GM21367 (cell line): ENCODE data around the gene YPEL3.
"Not testable (repeated sequence)": the region's sequence is repeated elsewhere in the genome, so short reads cannot be mapped to it uniquely, and the experiment has no call there.

Experiments
- ATAC-seq: cut with Tn5 transposase; IDR thresholded peaks from one replicate; pipeline ENCODE4 v1.9.1; 2021; ENCODE audit not compliant: unreplicated experiment

YPEL3 gene, protein sequence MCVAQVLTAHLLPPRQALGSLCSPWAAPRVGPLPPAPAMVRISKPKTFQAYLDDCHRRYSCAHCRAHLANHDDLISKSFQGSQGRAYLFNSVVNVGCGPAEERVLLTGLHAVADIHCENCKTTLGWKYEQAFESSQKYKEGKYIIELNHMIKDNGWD

DNA sequence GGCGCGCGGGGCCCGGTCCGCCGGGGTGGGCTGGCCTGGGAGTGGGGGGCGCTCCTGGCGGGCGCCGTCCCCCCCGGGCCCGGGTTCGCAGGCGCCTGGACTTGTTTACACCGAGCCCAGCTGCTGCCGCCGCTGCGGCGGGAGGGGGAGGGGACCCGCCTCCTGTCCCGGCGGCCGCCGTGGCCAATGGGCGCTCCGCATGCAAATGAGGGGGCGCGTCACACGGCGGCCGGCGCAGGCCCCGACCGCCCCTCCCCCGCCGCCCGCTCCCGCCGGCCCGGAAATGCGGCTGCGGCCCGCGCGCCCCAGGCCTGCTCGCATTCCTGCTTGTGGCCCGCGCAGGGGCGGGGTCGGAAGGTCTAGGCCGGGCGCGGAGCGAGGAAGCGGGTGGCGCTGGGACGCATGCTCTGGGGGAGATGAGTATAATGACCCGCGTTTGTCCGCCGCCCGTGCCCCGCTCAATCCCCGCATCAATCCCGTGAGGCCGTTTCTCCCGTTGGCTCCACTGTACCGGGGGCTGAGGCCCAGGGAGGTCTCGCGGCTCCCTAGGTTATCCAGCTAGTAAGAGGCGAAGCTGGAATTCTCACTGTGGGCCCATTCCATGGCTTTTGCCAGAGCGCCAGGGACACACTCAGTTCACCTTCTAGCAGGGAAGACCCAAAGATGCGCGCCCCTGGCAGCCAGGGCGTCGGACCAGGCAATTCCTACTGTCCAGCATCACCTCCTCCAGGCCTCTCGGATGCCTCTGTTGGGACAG is at the start of gene YPEL3:
TSS of gene YPEL3 (minus strand) at position 109 of the 757 bp plus-strand sequence. CDS start 731 bp downstream, outside the sequence.
- peak; percentile 36 for ATAC-seq

DNA sequence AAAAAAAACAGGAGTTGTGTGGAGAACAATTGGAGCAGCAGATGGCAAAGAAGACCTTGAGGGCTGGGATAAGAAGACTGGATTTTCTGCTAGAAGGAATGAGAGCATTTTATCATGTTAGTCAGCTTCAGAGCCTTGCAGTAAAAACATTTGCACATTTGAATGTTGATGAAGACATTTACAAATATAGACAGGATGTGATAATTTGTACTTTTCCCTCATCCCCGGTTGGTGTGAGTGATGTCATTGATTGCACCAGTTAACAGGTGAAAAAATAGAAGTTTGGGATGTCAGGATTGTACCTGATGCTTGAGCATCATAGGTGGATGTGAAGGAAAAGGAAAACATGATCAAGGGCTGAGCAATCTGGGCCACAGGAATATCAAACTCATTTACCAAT is 49.6 kb upstream of the YPEL3 start:
- ATAC-seq = no peak

DNA sequence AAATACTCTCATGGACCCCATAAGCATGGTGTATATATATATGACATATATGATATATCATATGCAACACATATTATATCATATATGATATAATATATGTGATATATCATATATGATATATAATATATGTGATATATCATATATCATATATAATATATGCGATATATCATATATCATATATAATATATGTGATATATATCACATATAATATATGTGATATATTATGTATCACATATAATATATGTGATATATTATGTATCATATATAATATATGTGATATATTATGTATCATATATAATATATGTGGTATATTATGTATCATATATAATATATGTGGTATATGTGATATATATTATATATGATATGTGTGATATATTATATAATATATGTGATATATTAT is 48.9 kb upstream of the YPEL3 start:
- ATAC-seq = no peak

DNA sequence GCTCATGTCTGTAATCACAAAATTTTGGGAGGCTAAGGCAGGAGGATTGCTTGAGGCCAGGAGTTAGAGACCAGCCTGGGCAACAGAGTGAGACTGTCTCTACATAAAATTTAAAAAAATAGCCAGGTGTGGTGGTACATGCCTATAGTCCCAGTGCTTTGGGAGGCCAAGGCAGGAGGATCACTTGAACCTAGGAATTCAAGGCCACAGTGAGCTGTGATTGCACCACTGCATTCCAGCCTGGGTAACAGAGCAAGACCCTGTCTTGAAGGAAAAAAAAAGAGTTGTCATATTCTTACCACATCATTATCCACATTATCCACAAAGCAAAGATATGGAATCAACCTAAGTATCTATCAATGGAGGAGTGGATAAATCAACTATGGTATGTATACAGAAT is 48.0 kb upstream of the YPEL3 start:
- ATAC-seq = no peak

DNA sequence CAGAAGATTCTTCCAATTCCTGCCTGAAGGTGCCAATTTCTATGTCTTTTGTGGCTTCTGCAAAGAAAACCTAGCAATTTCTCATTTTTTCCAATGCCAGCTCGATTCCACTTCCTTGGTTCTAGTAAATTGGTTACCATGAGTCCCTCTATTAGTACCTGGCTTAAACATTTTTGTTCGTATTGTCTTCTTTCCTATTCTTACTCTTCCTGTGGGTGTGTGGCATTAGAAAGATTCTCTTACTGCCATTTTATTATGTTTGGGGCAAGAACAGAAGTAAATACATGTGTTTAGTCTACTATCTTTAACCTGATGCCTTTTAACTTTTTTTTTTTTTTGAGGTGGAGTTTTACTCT is 47.3 kb upstream of the YPEL3 start:
- ATAC-seq = no peak

DNA sequence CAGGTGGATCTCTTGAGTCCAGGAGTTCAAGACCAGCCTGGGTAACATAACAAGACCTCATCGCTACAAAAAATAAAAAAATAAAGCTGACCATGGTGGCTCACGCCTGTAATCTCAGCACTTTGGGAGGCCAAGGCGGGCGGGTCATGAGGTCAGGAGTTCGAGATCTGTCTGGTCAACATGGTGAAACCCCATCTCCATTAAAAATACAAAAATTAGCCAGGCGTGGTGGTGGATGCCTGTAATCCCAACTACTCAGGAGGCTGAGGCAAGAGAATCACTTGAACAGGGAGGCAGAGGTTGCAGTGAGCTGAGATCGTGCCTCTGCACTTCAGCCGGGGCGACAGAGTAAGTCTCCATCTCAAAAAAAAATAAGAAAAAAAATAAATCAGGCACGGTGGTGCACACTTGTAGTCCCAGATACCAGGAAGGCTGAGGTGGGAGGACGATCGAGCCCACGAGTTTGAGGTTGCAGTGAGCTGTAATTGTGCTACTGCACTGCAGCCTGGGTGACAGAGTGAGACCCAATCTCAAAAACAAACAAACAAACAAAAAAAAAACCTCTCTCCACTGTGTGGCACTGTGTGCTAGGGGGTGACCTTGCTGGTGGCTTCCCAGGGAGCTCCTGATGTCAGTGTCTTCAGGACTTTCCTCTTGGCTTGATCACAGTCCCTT is 46.8 kb upstream of the YPEL3 start:
- ATAC-seq = no peak

DNA sequence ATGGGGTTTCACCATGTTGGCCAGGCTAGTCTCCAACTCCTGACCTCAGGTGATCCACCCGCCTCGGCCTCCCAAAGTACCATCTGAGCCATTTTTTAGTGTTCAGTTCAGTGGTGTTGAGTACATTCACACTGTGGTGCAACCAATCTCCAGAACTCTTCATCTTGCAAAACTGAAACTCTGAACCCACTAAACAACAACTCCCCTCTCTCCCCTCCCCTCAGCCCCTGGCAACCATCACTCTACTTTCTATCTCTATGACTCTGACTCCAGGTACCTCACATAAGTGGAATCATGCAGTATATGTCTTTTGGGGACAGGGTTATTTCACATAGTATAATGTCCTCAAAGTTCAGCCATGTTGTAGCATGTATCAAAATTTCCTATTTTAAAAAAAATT is 45.7 kb upstream of the YPEL3 start:
- no peak for ATAC-seq

DNA sequence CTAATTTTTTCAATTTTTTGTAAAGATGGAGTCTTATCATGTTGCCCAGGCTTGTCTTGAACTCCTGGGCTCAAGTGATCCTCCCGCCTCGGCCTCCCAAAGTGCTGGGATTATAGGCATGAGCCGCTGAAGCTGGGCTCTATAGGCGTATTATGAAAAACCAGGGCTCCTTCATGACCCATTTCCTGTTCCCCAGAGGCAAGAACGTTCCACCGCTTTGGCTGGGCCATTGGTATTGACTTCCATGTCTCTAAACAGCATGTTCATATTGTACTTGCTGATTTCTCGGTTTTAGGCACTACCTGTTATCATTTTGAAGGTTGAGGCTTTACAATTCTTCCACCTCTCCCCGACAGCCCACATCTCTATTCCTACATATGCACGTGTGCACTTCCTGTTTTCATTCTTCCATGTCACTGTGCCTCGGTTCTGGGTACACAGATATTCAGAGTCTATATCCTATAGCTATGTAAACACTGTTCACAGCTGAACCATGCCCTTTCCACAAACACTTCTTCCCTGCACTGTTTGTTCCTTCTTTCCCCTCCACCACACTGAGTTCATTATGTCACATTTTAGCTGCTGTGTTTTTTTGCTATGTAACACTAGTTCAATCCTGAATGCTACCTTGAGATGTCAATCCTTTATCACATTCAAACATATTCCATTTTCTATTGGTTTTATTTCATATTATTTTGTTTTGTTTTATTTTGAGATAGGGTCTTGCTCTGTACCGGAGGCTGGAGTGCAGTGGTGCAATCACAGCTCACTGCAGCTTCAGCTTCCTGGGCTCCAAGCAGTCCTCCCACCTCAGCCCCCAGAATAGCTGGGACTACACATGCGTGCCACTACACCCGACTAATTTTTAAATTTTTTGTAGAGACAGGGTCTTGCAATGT is 43.8 kb upstream of the YPEL3 start:
- ATAC-seq = no peak

DNA sequence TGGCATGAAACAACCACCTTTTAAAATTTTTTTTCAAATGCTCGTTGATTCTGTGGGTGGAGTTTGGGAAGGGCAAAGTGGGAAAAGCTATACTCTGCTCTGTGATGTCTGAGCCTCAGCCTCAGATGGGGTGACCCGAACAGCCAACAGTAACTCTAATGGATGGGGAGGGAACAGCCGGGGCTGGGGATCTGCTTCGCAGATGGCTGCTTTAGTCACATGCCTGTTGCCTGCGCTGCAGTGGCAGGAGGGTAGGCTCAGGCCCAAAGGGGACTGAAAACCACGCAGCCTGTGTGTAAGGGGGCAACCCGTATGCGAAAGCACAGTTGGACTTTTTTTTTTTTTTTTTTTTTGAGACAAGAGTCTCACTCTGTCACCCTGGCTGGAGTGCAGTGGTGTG is 41.9 kb upstream of the YPEL3 start:
- no peak for ATAC-seq

DNA sequence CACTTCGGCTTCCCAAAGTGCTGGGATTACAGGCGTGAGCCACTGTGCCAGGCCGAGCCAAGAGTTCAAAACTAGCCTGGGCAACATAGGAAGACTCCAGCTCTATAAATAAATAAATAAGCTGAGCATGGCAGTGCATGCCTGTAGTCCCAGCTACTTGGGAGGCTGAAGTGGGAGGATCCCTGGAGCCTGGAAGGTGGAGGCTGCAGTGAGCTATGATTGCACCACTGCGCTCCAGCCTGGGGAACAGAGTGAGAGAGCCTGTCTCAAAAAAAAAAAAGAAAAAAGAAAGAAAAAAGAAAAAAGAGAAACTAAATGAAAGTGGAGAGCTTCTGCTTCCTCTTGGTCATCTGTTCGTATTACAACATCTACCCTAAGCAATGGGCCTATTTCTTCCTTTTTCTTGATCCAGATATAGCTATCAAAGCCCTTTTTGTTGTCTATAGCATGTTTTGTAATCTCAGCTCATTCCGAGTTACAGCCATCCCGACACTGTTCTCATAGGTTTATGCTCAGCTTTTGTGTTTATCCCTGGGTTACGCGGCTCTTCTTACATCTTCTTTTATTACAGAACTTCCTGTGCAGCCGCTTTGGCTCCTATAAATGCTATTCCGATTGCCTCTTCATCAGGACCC is 41.1 kb upstream of the YPEL3 start:
- ATAC-seq = no peak

DNA sequence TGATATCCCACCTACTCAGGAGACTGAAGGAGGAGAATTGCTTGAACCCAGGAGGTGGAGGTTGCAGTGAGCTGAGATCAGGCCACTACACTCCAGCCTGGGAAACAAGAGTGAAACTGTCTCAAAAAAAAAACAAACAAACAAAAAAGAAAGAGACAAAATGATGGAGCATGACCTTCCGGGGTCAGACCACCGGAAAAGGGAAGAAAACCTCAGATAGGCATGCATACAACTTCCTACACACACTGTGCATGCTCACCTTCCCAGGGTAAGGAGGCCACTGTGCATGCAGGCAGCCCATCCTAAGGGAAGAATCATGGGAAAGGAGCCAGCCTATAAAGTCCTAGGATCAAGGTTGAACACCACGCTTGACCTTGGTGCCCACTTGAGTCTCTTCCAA is 36.6 kb upstream of the YPEL3 start:
- no peak for ATAC-seq

DNA sequence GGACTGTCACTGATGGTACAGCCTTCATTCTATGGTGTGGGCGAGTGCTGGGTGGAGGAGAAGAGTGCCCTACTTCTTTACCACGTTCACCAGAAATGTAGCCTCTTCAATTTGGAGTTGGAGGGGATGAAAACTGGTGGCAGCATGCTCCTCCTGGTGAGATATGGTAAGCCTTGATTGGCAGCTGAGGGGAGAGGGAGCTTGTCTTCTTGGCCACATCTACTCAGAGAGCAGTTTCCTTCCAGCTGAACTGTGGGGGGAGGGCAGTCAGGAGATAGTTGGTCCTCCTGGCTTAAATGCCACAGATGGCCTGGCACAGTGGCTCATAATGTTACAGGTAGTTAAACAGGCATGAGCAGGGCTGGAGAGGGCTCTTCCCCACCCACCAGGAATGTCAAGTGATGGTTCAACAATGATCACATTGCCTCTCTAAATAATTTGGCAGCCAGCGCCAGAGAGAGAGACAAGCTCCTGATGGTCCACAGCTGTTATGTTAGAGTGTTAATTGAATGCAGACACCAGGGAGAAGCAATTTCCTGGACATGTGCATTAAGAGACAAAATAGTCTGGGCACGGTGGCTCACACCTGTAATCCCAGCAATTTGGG is 36.0 kb upstream of the YPEL3 start:
- ATAC-seq = no peak

DNA sequence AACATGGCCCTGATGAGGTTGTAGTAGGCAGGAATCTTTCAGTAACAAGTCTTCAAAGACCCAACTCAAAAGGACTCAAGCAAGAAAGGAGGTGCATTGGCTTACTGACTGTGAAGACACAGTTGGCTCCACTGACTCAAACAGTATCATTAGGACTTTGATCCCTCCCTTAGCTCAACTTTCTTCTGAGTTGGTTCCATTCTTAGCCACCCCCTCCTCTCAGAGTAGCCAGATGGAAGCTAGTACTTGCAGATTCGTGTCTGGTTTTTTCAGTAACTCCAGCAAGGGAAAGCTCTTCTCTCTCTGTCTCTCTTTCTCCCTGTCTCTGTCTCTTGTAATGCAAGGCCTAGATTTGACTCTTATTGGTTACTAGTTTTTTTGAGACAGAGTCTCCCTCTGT is 32.0 kb upstream of the YPEL3 start:
- ATAC-seq = no peak

DNA sequence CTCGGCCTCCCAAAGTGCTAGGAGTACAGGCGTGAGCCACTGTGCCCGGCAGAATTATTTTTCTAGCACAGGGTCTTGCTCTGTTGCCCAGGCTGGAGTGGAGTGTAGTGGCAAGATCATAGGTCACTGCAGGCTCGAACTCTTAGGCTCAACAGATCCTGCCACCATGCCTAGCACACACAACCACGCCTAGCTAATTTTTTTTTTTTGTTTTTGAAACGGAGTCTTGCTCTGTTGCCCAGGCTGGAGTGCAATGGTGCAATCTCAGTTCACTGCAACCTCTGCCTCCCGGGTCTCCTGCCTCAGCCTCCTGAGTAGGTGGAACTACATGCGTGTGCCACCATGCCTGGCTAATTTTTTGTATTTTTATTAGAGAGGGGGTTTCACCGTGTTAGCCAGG is 29.7 kb upstream of the YPEL3 start:
- not testable (repeated sequence) for ATAC-seq

DNA sequence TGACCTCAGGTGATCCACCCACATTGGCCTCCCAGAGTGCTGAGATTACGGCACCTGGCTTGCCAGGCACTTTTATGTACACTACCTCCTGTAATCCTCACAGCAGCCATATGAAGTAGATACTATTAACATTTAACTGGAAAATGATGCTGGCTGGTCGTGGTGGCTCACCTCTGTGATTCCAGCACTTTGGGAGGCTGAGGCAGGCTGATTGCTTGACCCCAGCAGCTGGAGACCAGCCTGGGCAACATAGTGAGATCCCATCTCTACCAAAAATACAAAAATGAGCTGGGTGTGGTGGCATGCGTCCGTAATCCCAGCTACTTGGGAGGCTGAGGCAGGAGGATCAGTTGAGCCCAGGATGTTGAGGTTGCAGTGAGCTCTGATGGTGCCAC is 29.0 kb upstream of the YPEL3 start:
- no peak for ATAC-seq

DNA sequence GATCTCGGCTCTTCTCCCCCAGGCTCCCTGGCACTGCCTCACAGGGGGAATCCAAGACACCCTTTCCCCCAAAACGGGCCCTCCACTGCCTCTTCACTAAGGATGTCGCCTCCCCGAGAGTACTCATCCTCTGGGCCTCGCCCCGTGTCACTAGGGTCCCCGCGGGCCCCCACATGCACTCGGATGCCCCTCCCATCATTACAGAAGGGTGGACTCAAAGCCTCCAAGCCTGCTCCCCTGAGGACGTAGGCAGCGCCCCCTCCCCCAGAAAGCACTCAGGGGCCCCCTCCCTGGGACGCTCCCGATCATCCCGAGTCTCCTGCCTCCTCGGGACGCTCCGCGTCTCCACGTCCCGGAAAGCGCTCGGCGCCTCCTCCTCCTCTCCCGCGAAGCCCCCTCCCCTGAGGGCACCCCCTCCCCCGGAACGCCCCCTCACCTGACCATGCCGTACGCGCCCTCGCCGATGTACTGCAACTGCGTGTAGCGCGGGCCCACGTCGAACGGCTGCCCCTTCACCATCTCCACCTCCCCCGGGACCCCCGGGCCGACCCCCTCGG is 26.7 kb upstream of the YPEL3 start:
- ATAC-seq = no peak

DNA sequence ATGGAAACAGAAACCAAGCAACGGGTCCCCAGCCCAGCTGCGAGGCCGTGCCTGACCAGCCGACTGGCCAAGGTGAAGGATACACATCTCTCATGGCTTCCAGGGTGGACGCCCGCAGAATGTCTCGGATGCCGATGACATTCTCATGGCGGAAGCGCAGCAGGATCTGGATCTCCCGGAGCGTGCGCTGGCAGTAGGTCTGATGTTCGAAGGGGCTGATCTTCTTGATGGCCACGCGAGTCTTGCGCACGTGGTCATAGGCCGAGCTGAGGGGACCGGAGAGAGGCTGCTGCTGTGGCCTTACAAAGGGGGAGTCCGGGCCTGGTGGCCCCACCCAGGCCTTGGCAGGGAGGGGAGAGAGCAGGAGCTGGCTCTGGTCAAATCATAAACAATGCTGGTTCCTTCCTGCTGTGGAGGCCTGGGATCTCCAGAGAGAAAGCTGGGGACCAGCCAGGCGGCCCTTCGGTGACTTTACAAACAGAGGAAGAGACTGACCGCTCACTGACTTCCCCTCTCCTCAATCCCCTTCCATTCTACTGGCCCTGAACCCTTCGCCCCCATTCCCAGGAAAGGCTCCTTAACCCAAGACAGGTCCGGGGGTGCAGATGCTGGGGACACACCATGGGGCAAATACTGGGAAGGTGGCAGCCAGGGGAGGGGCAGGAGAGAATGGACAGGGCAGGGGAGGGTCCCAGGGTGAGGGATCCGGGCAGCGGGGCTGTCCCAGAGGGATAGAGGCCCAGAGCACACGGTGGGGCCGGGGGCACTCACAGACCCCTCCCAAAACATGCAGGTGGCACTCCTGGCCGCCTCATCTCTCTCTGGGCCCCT is 25.9 kb upstream of the YPEL3 start:
- ATAC-seq = no peak

DNA sequence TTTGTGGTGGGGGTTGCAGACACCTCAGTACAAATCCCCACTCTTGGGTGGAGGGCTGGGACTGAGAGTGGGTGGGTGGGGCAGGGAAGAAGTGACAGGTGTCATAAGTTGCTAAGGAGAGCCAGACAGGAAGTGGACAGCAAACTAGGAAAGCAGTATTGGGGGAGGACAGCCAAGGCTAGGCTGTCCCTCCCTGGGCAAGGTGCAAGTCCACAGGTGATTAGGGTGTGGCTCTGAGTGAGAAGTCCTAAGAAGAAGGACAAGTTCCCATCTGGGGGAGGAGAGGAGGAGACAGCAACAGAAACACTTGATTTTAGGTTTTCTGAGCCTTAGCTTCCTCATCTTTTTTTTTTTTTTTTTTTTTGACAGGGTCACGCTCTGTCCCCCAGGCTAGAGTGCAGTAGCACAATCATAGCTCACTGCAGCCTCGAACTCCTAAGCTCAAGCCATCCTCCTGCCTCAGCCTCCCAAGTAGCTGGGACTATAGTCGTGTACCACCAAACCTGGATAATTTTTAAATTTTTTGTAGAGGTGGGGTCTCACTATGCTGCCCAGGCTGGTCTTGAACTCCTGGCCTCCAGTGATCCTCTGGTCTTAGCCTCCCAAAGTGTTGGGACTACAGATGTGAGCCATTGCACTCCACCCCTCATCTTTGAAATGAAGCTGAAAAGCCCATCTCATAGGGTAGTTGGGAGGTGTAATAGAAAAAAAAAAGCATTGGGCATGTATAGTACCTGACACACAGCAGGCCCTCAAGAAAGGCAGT is 24.5 kb upstream of the YPEL3 start:
- no peak for ATAC-seq

DNA sequence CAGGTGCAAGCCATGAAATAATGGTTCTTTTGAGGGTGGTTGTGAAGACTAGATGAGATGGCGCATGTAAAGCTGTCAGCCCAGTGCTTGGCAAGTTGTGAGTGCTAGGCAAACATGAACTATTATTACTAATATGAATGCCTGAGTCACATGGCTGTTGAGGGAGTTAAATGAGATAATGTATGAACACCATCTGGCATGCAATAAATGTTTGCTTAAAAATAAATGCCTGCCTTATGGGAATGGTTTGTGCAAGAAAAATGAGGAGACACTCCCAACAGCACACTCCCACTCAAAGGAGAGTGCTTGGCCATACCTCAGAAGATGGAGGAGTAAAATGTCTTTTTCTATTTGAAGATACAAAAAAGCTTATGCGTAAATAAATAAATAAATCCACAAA is 23.4 kb upstream of the YPEL3 start:
- no peak for ATAC-seq
